UCSD-AML1 (cell line): Measurements from ENCODE around the gene AXL.

Source experiments
- DNase-seq: peaks from one replicate; lab custom pipeline; 2025; ENCODE audit not compliant: unreplicated experiment; lab: John Stamatoyannopoulos, UW

The AXL gene

DNA sequence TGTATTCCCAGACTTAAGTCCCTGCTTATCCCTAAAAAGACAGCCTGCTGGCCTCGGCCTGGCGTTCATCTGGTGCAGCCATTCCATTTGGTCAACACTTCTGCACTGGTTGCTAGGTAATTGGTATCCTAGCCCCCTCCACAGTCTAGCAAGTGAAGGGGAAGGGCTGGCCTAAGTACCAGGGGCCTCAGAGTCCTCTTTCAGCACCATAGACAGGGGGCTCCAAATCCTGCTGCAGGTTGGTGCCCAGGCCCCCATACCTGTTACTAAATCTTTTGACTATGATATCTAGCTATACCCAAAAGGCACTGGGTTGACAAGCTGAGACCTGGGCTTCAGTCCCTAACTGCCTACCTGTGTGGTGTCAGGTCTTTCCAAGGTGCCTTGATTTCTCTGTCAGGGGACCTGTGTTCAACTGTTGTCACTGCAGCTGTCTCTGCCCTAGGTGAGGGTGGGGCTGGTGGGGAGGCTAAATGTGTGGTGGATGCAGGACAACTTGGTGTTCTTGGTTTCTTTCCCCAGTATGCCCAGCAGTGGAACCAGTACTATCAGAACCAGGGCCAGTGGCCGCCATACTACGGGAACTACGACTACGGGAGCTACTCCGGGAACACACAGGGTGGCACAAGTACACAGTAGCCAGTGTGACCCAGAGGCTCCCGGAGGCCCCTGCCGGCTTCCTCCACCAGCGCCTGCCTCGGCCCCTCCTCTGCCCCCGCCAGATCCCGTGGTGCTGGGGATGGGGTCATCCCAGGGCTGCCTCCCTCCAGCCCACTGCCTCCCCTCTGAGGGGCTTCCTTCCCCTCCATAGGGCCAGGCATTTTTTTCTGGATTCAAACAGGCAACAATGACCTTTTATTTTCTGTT, 87.1 kb downstream of the AXL start:
- no peak for DNase-seq

DNA sequence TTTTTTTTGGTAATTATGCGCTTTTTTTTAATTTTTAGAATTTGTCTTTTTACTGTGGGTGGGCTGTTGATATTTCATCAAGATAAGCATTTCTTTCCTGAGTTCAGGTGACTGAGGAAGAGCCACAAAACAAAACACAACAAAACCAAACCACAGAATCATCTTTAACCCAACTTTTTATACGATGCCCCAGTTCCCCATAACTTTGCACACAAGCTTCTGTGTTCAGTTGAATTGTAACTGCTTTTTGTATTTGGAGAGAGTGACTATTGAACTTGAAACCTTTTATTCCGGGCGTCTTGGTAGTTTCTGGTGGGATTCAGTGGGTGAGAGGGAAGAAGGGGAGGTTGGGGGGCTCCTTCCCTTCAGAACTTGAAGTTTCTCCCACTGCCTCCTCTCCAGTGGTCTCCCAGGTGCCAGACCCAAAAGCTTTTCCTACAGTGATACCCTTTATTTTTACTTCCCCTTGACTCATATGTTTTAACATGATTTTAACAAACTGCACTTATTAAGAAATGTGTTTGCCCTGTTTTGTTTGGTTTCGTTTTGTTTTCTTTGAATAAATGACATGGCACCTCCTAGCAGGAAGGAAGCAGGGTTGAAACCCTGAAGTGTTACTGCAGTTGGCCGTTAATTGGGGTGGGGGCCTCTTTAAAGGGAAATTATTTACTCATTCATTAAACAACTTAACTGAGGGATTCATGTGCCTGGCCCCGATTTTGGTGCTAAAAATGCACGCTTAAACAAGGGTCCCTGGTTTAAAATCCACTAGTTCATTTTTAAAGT, 88.3 kb downstream of the AXL start:
- DNase-seq, result no peak

- no peak for DNase-seq
Observed at GRCh38 chr19:41307954-41308449, 89.0 kb downstream of the AXL start.

DNA sequence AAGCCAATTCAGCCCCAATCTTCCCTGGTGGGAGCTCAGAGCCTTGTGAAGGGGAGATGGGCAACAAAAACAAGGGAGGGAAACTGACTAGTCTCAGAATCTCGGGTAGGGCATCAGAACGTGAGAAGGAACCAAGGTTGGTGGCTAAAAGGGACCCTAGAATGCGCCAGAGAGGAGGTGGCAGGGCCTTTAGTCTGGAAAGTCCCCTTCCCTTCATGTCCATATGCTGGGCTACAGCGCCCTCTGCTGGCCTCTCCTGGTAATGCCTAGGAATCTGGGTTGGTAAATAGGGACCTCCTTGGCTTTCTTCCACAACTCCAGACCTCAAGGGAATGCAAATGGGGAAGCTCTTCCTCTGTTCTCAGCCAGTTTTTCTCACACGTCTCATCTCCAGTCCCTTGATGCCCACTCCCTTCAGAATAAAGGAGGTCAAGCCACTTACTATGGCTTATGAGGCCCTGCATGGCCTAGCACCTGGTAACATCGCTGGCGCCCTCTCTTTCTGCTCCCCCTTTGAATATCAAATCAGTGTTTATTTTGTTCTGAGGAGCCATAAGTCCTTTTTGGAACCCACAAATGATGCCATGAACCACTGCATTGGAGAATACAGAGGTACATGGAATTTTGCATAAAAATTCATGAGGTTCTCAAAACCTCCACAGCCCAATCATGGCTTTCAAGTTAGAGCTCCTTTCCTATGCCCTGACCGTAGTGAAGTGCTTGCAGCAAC, 89.6 kb downstream of the AXL start:
- peak; percentile 92 for DNase-seq

GRCh38 chr19:41309180-41310032, 90.4 kb downstream of the AXL start:
- DNase-seq, result no peak

DNA sequence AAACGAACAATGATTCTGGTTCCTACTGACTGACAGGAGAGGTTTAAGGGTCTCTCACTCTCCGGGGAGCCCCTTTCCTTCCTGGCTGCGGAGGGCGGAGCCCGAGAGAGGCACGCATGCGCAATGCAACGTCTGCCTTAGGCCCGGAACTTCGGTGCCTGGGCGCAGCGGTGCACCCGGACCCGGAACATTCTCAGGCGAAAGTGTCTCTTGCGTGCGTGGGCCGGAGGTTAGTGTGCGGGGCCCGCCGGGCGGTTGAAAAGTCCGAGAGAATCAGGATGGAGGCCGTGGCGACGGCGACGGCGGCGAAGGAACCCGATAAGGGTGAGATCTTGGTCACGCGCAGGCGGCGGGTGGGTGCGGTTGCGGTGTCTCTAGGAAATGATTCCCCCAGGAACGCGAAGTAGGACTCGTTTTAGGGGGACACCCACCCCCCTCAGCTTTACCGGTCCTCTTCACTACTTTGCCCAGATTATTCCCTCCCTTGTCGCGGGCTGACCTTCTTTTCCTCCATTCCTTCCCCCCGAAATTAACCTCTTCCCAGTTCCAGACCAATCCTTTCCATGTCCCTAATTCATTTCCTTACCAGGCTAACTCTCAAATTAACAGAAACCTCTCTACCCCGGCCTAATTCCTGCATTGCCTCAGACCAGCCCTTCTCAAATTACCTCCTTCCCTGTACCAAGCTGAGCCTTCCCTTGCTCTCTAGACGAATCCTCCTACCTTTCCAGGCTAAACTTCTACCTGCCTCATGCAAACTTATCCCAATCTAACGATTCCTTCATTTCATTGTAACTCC, 91.2 kb downstream of the AXL start, which contains the start of gene CCDC97:
TSS of gene CCDC97 (plus strand) at position 140 of the 799 bp plus-strand sequence. CDS start at position 279, 139 bp downstream.
- DNase-seq, result peak; percentile 89

- DNase-seq, result no peak
Observed at GRCh38 chr19:41311072-41311471, 92.0 kb downstream of the AXL start.
